ENCODE measurements around the gene DCP1A.
"Not testable (repeated sequence)": the region's sequence is repeated elsewhere in the genome, so short reads cannot be mapped to it uniquely, and the experiment has no call there.

Gene DCP1A

DNA sequence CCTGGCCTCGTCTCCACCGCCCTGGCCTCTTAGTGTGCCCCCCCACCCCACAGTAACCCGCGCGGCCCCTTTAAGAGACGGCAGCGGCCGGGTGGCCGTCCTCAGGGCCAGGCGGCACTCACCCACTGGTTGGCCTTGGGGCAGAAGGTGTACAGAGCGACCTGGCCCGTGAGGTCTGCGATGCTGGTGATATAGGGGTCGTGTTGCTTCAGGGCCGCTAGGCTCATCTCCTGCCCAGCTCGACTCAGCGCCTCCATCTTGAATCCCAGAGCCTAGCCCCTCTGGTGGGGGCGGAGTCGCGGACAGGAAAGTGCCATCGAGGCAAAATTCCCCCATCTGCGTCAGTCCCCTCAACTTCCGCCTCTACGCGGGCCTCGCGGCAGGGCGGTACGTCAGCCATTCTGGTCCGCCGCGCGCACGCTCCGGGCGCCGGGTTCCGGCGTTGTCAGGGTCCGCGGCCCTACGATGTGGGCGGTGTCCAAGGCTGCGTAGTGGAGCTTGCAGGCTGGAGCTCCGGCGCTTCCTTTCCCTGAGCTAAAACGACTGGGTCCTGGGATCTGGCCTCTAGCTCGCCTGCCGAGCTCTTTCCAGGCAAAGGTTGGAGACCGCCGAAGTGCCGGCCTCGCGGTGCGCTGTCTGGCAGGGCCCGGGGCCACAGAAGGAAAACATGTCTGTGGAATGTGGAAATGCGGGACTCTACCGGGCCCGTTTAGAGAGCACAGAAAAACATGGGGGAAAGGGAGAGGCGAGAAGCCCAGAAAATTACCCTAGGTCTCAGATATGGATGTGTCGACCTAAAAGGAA is at the start of gene DCP1A:
TSS of gene DCP1A (minus strand) at position 283 of the 804 bp plus-strand sequence. CDS start at position 257, 26 bp downstream.
- DNase-seq (ENCODE audit: low read depth in 2 of 2) = peak; percentile 88 to 90

DNA sequence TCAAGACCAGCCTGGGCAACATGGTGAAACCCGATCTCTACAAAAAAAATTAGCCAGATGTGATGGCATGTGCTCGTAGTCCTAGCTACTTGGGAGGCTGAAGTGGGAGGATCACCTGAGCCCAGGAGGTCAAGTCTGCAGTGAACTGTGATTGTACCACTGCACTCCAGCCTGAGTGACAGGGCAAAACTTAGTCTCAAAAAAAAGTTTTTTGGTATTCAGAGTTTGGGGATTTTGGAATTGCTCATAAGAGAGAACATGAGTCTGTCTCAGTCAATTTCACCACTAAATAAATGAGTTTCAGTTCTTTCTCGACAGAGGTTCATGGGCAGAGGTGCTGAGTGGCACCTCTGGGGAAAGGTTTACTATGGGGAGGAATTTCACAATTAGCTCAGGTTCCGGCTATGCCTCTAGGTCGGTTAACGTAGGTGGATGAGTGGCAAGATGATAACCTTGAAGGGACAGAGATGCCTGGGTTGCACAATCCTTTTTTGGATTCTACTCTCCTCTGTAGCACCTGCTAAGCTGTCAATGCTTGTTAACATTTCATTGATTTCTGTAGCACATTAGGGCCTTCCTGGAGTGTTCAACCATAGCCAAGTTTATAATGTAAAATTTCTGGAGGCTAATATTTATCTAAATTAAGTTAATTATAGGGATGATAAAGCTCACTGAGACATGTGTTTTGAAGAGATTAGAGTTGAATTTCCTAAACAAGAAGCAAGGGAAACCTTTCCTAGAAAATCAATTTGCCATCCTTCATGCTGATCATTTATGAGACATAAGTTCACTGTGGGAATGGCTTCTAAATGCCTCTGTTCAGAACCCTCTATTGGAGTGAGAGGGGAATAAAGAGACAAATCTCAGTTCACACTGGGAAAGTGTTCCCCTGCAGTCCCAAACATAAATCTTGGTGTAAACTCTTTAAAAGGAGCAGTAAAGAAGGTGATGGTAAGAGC is 37.4 kb upstream of the DCP1A start:
- no peak for DNase-seq (ENCODE audit: low read depth in 2 of 2)

DNA sequence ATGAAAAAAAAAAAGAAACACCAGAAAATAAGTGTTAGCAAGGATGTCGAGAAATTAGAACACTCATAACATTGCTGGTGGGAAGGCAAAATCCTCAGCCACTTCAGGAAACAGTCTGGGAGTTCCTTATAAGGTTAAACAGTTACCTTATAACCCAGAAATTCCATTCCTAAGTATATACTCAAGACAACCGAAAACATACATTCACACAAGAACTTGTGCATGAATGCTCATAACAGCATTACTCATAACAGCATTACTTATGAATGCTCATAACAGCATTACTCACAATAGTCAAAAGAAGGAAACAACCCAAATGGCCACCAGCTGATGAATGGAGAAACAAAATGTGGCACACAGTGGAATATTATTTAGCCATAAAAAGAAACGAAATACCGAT is 34.8 kb upstream of the DCP1A start:
- DNase-seq (ENCODE audit: low read depth in 2 of 2) = no peak

DNA sequence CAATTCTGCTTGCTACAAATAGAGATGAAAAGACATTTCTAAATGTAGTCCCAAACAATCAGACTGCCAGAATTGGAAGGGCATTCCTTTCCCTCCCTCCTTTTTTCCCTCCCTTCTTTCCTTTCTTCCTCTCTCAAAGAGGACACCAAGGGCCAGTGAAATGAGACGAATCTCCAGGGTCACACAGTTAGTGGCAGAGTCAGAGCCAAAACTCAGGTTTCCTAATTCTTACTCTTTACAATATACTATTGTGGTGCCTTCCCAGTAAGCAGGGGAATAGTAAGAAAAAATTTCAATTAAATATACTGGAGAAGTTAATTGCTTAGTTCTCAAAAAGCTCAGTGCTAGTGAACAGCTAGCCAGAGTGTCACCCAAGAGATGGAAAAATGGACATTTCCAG is 33.0 kb upstream of the DCP1A start:
- no peak for DNase-seq (ENCODE audit: low read depth in 2 of 2)

DNA sequence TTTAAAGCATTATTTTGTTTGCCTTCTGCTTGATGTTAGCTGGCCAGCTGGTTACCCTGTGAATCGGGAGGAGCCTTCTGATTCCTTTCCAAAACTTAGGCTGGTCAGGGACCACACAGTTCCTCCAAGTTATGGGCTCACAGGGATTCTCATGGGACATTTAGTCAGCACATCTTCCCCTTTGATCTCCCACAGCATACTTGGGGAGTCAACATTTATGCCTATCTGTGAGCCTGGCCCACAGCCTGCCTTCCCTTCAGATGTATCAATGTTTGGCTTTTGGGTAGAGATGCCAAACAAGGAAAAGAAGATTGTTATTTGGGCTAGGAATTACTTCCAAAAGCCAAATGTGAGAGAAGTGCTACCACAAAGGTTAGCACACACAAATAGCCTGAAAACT is 32.6 kb upstream of the DCP1A start:
- no peak for DNase-seq (ENCODE audit: low read depth in 2 of 2)

DNA sequence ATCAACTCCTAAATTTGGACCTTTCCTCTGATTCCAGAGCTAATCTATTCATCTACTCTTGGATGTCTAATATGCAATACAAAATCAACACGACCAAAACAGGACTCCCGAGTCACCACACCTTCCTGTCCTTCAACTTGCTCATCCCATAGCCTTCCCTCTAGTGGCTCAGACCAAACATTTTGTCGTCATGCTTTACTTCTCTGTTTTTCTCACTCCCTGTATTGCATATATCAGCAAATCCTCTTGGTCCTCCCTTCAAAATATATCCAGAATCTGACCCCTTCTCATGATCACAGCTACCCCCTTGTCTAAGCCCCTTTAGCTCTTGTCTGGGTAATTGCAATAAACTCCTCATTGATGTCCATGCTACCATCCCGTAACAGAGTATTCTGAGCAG is 30.5 kb upstream of the DCP1A start:
- DNase-seq (ENCODE audit: low read depth in 2 of 2) = no peak

DNA sequence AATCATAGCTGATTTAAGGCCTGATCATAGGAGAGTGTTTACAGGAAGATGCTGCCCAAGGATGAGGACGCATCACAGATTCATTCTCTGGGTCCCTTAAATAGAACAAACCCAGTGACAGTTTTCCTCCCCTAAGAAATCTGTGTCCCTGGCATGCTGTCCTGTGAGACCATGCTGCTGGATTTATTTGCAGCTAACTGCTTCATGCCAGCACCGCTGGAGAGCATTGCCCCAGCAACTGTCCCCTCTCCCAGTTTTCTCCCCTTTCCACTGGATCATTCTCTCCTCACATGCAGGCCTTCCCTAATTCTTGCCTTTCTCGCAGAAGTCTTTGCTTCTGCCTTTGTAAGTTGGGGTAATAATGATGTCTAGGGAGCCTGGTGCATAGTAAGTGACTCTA is 29.3 kb upstream of the DCP1A start:
- DNase-seq (ENCODE audit: low read depth in 2 of 2) = no peak

DNA sequence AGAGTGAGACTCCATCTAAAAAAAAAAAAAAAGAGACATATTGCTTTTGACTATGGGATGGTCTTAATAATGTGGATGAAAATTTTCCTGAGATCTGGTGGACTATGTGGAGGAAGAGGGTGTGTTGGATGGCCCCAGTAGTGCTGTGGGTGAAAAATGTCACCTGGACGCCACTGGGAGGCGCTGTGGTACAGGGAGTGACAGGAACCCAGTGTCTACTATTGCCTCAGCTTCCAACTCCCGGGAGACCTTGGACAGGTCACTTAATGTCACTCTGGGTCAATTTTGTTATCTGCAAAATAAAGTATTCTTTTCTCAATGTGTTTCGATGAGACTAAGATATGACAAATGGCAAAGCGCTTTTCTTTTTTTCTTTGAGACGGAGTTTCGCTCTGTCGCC is 27.7 kb upstream of the DCP1A start:
- no peak for DNase-seq (ENCODE audit: low read depth in 2 of 2)

DNA sequence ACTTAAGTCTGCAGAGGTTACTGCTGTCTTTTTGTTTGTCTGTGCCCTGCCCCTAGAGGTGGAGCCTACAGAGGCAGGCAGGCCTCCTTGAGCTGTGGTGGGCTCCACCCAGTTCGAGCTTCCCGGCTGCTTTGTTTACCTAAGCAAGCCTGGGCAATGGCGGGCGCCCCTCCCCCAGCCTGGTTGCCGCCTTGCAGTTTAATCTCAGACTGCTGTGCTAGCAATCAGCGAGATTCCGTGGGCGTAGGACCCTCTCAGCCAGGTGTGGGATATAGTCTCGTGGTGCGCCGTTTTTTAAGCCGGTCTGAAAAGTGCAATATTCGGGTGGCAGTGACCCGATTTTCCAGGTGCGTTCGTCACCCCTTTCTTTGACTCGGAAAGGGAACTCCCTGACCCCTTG is 23.4 kb upstream of the DCP1A start:
- DNase-seq (ENCODE audit: low read depth in 2 of 2) = not testable (repeated sequence)

DNA sequence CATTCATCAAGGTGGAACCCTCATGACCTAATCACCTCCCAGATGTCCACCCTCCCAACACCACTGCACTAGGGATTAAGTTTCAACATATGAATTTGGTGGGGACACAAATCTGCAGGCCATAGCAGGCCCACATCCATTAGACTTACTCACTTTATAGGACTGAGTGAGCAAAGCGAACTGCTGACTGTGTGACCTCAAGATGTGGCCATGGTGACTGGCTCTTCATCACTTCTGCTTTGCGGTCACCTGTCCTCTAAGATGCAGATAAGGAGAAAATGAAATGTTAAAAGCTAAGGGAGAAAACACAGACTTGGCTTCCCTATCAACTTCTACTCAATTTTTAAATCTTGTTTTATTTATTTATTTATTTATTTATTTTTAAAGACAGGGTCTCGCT is 14.5 kb upstream of the DCP1A start:
- no peak for DNase-seq (ENCODE audit: low read depth in 2 of 2)

DNA sequence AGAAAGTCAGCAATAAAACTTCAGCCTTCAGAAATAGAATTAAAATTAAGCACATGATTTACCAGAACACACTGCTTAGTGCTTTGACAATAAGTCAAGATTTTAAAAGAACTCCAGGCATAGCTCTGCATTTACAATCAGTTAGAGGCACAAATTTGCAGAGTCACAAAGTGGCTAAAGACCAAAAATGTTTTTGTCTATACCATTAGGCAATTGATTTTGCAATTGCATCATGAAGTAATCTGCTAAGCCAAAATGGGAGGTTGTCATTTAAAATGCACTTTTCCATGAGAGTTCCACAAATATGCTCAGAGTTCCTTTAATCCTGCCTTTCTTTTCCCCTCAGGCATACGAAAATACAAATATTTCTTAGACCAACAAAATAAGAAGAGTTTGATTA is 10.1 kb upstream of the DCP1A start:
- DNase-seq (ENCODE audit: low read depth in 2 of 2) = no peak

DNA sequence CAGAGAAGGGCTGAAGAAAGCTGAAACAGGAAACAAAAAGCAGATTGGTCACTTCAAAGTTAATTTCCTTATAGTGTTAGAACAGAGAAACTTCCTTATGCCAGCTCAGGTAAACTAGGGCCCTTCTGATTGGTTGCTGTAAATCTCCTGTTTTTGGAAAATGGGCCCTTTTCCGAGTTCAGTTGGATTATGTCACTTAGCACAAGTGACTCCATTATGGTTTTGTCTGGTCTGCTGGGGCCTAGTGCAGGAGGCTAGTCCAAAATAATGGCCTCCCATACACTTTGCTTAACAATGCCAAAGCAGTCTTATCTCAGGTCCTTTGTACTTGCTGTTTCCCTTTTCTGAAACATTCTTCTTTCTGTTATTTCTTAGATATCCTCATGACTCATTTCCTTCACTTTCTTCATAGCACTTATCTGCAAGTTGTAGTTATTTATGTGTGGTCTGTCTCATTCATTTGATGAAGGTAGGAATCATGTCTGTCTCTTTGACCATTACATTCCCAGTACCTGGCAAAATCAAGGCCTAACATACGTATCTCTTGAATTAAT is 7.7 kb upstream of the DCP1A start:
- no peak for DNase-seq (ENCODE audit: low read depth in 2 of 2)

DNA sequence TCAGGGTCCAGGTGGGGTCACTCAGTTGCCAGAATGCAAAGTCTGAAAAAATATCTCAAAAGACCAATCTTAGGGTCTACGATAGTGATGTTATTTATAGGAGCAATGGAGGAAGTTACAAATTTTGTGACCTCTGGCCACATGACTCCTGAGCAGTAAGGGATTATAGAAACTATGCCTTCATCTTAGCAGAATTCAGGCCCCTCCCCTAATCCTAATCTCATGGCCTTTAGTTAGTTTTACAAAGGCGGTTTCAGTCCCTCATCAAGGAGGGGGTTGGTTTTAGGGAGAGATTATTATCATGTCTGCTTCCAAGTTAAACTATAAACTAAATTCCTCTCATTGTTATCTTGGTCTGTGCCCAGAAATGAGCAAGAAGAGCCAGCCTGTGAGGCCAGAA is 5.9 kb upstream of the DCP1A start:
- DNase-seq (ENCODE audit: low read depth in 2 of 2) = no peak

DNA sequence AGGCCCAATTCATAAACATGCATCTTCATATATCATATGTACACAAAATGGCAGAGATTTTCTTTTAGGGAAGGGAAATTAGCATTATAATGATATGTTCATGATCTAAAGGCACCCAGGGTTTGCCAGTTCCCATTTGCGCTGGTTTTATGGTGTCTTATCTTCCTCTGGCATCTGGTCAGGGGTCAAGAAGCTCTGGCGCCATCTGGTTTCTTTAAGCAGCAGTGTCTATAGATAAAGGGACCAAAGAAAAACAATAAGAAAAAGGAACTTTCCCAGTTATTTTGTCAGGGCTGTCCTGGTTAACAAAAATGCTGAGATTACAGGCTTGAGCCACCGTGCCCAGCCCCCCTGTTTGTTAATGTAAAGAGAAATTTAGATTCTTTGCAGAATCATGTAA is 3.3 kb upstream of the DCP1A start:
- DNase-seq (ENCODE audit: low read depth in 2 of 2) = no peak

DNA sequence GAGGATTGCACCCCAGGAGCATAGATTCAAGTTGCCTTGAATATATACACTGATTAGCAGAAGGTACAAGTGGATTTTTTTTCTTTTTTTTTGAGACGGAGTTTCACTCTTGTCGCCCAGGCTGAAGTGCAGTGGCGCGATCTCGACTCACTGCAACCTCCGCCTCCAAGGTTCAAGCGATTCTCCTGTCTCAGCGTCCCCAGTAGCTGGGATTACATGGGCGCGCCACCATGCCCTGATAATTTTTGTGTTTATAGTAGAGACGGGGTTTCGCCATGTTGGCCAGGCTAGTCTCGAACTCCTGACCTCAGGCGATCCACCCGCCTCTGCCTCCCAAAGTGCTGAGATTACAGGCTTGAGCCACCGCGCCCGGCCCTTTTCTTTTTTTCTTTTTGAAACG is 775 bp upstream of the DCP1A start:
- not testable (repeated sequence) for DNase-seq (ENCODE audit: low read depth in 2 of 2)

DNA sequence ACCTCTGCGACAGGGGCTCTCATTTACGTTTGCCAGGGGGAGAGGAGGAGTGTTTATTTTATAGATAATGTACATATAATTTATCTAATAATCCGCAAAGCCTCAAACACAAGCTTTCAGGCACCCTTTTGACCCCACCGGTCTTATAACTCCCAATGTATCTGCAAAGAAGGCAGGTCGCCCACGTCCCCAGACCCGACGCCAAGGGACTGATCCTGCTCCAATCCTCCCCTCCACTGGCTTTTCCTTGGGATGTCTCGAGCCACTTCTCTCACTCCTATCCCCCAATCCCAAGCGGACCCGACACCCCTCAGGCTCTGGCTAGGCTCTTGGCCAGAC is 452 bp downstream of the DCP1A start:
- DNase-seq (ENCODE audit: low read depth in 2 of 2) = no peak

DNA sequence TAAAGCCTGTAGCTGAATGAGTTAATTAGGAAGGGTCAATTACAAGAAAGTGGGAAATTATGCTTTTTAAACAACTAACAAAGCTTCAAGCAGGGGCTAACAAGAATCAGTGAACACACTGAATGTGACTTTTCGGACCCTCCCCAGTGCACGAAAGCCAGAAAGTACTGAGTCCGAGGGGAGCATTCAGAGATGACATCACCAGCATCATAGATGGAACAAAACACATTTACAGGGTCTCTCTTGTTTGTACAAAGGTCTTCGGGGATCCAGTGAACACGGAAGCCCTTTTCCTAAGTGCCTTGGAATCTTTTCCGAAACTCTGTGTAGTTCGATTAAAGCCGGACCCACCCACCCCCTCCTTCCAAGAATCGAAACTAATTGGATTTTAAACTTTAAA is 829 bp downstream of the DCP1A start:
- no peak for DNase-seq (ENCODE audit: low read depth in 2 of 2)

DNA sequence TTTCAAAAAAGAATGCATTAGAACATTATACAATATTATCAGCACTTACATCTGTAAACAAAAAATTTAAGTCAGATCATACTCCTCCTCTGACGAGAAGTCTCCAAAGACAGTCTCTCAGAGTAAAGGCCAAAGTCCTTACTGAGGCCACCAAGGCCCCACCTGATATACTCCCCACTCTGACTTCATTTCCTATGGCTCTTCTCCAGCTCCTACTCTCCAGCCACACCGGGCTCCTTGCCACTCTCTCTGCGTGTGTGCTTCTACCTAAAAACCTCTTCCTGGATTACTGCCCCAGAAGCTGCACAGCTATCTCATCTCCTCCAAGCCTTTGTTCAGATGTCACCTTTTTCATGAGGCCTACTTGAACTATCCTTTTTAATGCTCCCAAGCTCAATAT is 5.0 kb downstream of the DCP1A start:
- DNase-seq (ENCODE audit: low read depth in 2 of 2) = no peak

DNA sequence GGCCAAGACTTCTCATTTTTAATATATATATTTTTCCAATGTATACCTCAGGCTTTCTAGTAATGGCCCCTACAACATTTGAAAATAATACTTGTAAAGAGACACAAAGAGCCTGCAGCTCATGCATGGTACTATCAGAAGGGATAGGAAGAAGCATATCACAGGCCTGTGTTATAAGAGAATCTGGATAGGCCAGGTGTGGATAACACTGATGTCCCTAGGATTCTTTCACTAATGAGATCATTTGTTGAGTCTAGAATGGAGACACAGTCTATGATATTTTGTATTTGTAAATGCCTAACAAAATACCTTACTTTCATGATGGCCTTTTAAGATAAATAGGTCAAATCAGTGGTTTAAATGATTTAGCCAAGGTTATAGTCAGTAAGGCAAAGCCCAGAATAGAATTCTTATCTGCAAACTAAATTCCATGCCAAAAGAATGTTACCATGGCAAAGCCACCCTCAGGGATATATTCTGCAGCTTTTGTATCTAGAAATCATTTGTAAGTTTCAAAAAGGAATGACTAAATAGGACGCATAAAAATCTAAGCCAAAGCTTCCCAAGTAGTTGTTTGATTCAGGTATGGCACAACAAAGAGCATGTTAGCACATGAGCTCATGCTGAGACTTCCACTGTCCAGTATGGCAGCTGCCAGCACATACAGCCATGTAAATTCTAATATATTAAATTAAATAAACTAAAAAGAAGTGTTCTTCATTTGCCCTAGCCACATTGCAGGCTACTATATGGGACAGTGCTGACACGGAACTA is 10.0 kb downstream of the DCP1A start:
- DNase-seq (ENCODE audit: low read depth in 2 of 2) = no peak

DNA sequence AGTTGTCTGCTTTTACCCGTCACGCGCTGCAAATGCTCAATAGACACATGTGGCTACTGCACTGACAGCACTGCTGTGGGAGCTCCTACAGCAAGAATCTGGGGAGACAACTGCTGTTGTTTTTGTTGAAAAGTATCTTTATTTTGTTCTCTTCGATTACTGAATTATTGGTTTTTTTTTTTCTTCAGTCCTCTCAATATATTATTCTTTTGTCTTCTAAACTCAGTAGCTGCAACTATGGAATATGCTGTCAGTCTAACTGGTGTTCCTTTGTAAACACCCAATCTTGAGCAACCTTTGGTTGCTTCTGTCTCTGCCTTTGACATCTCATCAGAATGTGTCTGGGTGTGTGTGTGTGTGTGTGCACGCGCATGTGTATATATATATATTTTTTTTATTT is 12.6 kb downstream of the DCP1A start:
- no peak for DNase-seq (ENCODE audit: low read depth in 2 of 2)

DNA sequence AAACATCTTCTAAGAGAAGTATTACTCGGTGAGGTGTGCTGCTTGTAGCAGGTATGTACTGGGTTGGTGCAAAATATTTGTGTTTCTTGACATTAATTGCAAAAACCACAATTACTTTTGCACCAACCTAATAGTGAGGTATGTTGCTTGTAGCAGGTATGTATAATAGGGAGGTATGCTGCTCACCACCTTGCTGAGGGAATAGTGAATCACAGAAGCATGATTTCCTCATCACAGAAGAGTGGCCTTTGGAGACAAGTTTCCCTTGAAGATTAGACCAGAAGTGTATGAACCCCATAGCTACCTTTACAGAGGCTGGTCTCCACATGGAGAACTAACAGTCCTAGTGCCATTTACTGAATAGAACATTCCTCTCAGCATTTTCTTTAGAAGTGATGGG is 15.5 kb downstream of the DCP1A start:
- DNase-seq (ENCODE audit: low read depth in 2 of 2) = no peak

DNA sequence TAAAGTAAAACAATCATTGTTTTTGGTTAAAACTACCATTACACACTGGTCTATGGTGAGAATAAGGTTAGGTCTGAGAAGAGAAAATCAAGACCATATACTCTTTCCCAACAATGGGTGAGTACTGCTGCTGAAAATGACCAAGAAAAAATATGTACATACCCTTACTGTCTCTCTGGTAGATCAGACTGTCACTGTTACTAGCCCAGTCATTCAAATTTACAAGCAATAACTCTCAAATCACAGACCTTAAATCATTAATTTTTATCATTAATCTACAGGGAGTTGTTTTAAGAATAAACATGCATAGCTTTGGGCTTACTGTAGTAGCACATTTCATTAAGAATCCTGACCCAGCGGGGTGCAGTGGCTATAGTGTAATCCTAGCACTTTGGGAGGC is 17.4 kb downstream of the DCP1A start:
- DNase-seq (ENCODE audit: low read depth in 2 of 2) = no peak

Data from stimulated activated CD8-positive, alpha-beta memory T cell treated with anti-CD3 and anti-CD28 coated beads, Interleukin-15, amount 100 ng/mL, for 4 hours (primary cell).